ENCODE measurements around the gene NCMAP.

NCMAP gene

DNA sequence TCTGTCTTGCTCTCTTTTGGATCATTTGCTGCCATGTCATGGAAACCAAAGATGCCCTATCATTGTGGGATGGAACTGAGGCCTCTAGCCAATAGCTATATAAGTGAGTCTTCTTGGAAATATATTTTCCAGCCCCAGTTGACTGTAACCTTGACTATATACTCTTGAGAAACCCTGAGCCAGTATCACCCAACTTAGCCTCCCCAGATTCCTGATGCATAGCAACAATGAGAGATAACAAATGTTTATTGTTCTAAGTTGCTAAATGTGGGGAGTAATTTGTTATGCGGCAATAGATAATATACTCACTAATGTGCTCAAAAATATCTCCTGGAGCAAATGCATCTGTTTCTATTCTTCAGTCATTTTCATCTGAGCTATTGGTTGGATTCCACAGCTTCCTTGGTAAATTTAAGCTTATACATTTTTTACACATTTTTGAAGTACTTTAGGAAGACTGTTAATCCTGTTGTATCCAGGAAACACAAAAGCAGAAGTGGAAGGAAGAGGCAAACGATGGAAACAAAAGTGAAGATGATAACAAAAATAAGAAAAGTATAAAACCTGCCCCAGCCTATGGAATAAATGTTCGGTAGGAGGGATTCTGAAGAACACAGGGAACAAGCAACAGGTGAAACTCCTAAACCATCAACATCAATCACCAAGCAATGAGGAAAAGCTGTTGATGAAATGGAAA is 80.9 kb downstream of the NCMAP start:
- no peak for DNase-seq

DNA sequence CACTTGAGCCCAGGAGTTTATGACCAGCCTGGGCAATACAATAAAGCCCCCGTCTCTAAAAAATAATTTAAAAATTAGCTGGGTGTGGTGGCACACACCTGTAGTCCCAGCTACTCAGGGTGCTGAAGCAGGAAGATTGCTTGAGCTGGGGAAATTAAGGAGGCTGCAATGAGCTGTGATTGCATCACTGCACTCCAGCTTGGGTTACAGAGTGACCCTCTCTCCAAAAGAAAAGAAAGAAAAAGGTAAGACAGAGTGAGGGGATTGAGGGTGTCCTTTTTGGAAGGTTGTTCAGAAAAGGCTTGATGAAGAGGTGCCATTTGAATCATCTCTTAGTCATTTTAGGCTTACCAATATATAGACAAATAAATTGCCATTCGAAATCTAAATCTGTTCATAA is 83.2 kb downstream of the NCMAP start:
- DNase-seq, result no peak

DNA sequence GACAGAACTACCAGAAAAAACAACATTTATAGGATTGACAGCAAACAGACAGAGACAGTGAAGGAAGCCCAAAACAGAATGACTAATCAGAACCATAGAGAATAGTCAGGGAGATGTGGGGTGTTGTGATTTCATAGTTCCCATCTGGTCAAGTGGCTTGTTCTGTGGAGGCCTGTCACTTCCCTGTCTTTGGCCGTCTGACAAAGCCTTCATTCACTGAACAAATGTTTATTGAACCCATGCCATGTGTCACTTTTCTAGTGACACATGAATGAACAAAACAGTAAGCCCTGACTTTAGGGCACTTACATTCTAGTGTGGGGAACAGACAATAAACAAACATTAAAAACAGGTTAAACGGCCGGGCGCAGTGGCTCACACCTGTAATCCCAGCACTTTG is 84.0 kb downstream of the NCMAP start:
- DNase-seq, result no peak

DNA sequence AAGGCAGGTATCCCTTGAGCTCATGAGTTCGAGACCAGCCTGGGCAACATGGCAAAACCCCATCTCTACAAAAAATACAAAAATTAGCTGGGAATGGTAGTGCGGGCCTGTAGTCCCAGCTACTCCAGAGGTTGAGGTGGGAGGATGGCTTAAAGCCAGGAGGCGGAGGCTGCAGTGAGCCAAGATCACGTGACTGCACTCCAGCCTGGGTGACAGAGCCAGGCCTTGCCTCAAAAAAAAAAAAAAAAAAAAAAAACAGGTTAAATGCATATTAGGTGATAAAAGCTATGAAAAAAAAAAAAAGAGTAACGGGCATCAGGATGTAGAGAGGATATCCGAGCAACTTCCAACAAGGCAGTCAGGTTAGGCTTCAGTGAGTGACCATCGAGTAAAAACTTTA is 84.4 kb downstream of the NCMAP start:
- no peak for DNase-seq

DNA sequence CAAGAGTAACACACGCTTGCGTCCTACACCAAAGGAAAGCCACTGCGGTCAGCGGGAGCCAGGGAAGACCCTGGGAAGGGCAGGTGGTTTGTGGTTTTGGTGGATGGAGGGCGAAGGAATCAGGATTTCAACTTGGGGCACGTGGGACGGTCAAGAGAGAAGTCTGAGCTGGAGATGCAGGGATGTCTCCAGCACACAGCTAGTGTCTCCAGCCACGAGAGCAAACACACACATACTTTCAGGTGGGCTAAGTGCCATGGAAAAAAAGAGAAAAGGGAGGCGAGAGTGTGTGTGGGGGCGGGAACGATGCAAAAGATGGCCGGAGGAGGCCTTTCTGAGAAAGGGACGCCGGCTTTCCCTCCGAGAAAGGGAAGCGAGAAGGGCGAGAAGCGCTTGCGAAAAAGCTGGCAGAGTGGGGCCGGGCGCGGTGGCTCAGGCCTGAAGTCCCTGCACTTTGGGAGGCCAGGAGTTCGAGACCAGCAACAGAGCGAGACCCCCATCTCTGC is 85.8 kb downstream of the NCMAP start:
- DNase-seq, result peak; percentile 17 to 33

DNA sequence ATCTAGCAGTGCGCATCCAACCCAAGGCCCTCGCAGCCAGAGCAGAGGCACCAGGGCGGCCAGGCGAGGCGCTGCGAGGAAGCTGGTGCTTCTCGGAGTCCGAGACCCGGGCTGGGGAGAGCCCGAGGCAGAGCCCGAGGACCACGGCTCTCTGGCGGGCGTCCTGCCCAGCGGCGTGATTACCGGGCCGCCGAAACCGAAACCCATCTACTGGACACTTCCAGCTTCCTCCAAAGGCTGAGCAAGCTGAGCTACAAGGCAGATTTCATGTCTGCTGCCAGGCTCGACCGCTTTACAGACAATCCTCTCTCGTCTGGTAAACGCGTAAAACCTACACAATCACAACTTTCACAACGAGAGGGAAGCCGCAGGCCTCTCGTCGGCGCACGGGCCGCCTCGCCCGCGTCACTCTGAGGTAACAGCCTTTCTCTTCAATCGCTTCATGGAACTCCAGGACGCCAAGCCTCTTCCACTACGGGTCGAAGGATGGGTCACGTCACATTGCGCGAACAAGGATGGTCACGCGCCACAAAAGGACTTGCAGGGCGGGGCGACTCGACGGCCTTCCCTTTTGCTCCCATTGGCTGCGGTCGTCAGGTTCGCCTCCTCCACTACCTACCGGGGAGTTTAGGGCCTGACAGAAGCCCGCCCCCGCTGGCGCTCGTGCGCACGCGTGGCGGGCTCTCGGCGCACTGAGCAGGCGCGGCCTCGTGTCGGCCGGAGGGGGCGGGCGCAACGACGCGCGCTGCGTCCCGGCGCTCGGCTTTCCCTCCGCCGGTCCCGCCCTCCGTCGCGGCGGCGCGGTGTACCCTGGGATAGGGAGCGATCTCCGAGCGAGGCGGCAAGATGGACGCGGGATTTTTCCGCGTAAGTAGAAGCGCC is 86.8 kb downstream of the NCMAP start, which contains the start of gene SRRM1:
TSS of gene SRRM1 (plus strand) at position 822 of the 882 bp plus-strand sequence. CDS start at position 847, 25 bp downstream.
- peak; percentile 97 to 98 for DNase-seq

DNA sequence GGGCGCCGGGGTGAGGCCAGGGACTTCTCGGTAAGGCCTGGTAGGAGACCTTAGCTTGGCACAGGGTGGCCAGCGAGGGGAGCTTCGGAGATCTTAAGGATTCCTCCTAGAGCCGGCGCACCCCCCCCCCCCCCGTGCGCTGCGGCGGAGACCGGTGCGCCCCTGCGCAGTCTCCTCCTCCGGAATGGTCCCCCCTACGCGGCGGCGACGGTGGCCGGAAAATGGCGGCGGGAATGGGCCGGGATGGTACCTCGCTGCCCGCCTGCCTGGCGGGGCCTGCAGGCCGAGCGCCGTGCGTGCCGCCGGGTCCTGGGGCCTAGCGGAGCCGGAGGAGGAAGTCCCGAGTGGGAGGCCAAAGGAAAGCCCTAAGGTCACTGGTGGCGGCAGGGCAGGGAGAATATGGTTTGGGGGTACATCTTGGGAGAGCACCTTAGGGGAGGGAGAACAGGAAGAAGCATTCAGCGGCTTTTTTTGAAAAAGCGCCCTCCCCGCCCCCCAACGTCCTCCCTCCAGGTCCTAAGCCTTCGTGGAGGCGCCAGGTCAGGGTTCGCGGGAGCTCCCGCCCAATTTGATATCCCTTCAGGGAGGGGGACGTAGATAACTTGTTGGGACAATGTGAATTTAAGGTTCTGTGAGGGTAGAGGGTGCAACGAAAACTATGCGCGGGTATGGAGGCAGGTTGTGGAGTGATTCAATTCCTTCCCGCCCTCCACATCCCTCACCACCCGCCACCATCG is 87.6 kb downstream of the NCMAP start:
- peak in 1 of 2 donors; percentile 52 for DNase-seq

DNA sequence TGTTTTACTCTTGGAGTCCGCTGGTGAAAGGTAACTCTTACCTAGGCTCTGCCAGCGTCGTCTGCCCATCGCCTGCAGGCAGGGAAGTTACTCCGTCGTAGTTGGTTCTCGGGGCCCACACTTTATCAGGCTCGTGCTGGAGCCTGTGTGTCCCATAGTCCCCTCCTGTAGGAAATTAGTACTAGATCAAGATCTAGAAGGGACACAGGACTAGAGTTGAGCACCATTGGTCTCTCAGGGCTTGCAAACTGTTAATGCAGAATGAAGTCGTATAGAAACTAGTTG is 88.2 kb downstream of the NCMAP start:
- DNase-seq, result peak in 1 of 2 donors; percentile 5

DNA sequence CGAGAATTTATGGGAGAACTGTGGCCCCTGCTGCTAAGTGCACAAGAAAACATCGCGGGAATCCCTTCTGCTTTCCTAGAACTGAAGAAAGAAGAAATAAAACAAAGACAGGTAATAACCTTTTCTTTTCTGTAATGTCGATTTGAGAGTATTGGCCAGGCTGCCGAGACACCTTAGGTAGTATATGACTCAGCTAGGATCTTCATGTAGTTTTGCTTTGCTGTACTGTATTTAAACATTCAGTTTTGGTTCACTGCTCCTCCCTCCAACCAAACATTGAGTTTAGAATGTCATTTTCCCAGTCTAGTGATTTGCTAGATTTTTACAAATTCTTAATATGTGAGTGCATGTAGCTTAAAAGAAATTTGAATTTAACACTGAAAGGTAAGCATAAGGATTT is 93.0 kb downstream of the NCMAP start:
- DNase-seq, result no peak

DNA sequence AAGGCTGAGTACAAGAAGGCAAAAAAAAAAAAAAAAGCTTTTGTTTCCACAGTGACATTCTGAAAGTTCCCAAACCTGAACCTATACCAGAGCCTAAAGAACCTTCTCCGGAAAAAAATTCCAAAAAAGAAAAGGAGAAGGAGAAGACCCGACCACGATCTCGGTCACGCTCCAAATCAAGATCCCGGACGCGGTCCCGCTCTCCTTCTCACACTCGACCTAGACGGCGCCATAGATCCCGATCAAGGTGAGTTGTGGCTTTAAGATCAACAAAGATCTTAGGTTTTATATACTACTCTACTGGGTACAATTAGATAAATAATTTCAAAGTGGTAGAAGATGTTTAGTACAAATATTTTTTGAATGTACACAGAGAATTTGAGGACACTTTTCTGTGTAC is 96.5 kb downstream of the NCMAP start:
- no peak for DNase-seq

DNA sequence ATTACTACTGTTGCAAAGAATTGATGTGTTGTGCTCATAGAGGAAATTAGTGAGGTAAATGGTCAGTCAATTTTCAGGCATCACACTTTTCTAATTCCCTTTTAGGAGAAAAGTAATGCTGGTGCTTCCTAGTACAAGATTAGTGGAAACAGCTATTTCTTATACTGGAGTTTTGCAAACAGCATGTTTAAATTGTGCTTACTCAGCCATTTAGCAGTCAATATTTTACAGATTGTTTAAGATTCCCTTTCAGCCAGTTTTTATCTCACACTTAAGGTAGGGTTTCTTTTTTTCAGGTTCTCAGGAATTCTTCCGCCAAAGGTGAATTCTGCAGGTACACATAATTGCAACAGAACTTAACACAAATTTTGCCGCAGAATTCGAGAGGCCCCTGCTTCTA is 98.1 kb downstream of the NCMAP start:
- no peak for DNase-seq

DNA sequence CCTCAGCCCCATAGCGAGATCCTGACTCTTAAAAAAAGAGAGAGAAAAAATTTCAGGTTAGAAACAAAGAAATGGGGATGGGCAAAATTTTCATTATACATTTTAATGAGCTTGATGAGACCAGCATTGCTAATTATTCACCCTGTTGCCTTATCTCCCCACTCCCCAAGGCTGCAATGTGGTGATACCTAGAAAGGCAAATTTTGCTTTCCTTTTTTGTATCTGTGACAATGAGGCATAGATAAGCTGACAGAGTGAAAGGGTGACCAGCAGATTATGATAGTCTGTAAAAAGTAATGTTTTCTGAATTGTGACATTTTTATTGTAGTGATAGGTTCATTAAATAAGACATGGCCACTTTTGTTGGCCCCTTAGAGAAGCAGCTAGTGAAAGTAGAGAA is 100.2 kb downstream of the NCMAP start:
- no peak for DNase-seq

DNA sequence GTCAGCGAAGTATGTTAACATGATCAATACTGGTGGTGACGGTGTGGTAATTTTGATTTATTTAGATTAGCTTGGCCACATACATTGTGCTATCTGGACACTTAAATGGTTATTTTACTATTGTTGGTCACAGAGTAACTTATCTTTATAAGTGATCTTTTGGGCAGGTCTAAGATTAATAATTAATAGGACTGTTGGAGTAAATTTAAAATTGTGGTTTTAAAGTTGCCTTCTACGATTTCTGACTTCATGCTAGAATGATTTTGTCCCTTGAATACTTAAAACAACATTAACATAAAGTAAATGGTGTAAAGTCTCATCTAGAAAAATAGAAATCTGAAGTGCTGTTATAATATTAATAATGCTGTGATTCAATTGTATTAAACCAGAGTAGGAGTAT is 101.9 kb downstream of the NCMAP start:
- no peak for DNase-seq
